ENCODE measurements around the gene SWSAP1.
A peak's percentile ranks its signal among the peaks of the same experiment; 100 is the strongest.

SWSAP1 gene

GRCh38 chr19:11390933-11391680 lies 16.6 kb downstream of the SWSAP1 start (continued):
- TF ChIP-seq ZNF155 (tag by site-specific recombination; IDR thresholded peaks at IDR 0.05), result no peak
- TF ChIP-seq GLIS1 (tag by site-specific recombination; IDR thresholded peaks at IDR 0.05), result no peak
- TF ChIP-seq ZNF658 (tag by site-specific recombination; IDR thresholded peaks at IDR 0.05), result no peak

GRCh38 chr19:11397089-11397610 lies 22.7 kb downstream of the SWSAP1 start:
- Histone ChIP-seq H3K27ac (ENCODE audit: extremely low read depth, low read depth, low read length) (no peak overlapping the region), H3K4me3 (ENCODE audit: low read depth, low read length) (no peak overlapping the region), H3K9me3 (ENCODE audit: control insufficient read depth, insufficient read depth, low read depth, low read length) (no peaks in the 10 kb centered on the region), H3K4me1 (ENCODE audit: control insufficient read depth, insufficient read depth, low read length) (no peaks in the 10 kb centered on the region), H3K36me3 (ENCODE audit: control insufficient read depth in 2 of 2, insufficient read depth in 1 of 2, low read length in 2 of 2) (no peaks in the 10 kb centered on the region)
- TF ChIP-seq ZSCAN23 (tag by site-specific recombination; IDR thresholded peaks at IDR 0.05) (no peak), ZNF302 (tag by site-specific recombination; IDR thresholded peaks at IDR 0.05; ENCODE audit: low read depth) (no peak), ZNF768 (tag by site-specific recombination; IDR thresholded peaks at IDR 0.05) (no peak)
- TF ChIP-seq, protein P1, sequence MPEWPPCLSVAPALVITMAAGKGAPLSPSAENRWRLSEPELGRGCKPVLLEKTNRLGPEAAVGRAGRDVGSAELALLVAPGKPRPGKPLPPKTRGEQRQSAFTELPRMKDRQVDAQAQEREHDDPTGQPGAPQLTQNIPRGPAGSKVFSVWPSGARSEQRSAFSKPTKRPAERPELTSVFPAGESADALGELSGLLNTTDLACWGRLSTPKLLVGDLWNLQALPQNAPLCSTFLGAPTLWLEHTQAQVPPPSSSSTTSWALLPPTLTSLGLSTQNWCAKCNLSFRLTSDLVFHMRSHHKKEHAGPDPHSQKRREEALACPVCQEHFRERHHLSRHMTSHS (tag by site-specific recombination; IDR thresholded peaks at IDR 0.05), result no peak
- POLR2A ChIA-PET, result no interaction called here
- CTCF ChIA-PET, result interaction anchor here (0.6 to 2.1 kb wide), 2 partner anchors 15 to 163 kb away, joined by 3 to 14 read pairs; no protein-coding TSS in a partner anchor

DNA sequence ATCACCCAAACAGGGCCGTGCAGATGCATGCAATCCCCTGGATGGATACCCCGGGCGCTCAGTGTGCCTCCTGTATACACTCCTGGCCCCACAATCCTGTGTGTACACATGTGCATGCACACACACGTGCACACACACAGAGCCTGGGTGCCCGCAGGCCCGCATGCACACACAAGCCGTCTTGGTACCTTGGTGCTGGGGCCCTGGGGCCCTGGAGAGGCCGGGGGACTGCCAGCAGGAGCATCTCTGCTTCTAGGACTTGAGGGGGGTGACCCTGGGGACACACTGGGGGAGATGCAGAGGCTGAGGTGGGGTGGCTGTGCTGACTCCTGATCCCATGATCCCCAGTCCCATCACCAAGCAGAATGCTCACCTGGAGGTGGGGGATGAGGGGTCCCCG lies 25.2 kb downstream of the SWSAP1 start:
- ChIA-PET CTCF (interaction anchor here (0.9 to 1.6 kb wide), 2 partner anchors 16 to 19 kb away, joined by 3 to 8 read pairs; no protein-coding TSS in a partner anchor), POLR2A (no interaction called here)
- TF ChIP-seq ZNF202 (tag by site-specific recombination; IDR thresholded peaks at IDR 0.05; ENCODE audit: borderline replicate concordance) (no peak), ZNF140 (tag by site-specific recombination; IDR thresholded peaks at IDR 0.05) (no peak), ZNF239 (tag by site-specific recombination; IDR thresholded peaks at IDR 0.05) (no peak), BCL11A (tag by site-specific recombination; IDR thresholded peaks at IDR 0.05; ENCODE audit: low read depth) (no peak)
- no peaks in the 10 kb centered on the region for H3K4me1 ChIP-seq (ENCODE audit: control insufficient read depth, insufficient read depth, low read length)
- no peaks in the 10 kb centered on the region for H3K36me3 ChIP-seq (ENCODE audit: control insufficient read depth in 2 of 2, insufficient read depth in 1 of 2, low read length in 2 of 2)
- no peak overlapping the region for H3K27ac ChIP-seq (ENCODE audit: extremely low read depth, low read depth, low read length)
- no peaks in the 10 kb centered on the region for H3K9me3 ChIP-seq (ENCODE audit: control insufficient read depth, insufficient read depth, low read depth, low read length)
- H3K4me3 ChIP-seq (ENCODE audit: low read depth, low read length), result no peak overlapping the region

DNA sequence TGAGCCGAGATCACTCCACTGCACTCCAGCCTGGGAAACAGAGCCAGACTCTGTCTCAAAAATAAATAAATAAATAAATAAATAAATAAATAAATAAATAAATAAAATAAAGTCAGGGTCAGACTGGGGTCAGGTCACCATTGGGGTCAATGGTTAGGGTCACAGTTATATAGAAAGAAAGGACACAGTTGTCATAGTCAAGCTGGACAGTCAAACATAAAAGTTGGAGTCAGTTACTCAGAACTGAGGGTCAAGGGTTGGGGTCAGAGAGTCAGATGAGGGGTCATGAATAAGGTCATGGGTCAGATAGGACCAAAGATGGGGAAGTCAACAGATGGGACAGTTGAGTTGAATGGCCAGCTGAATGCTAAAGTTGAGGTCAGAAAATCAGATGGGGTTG lies 26.3 kb downstream of the SWSAP1 start:
- H3K4me3 ChIP-seq (ENCODE audit: low read depth, low read length), result no peak overlapping the region
- ChIA-PET CTCF (interaction anchor here (0.6 kb wide), 1 partner anchor 54 kb away, joined by 3 read pairs; the partner anchor contains the start of gene CCDC159), POLR2A (no interaction called here)
- no peaks in the 10 kb centered on the region for H3K9me3 ChIP-seq (ENCODE audit: control insufficient read depth, insufficient read depth, low read depth, low read length)
- H3K36me3 ChIP-seq (ENCODE audit: control insufficient read depth in 2 of 2, insufficient read depth in 1 of 2, low read length in 2 of 2), result no peaks in the 10 kb centered on the region
- no peaks in the 10 kb centered on the region for H3K4me1 ChIP-seq (ENCODE audit: control insufficient read depth, insufficient read depth, low read length)
- H3K27ac ChIP-seq (ENCODE audit: extremely low read depth, low read depth, low read length), result no peak overlapping the region
- TF ChIP-seq GLIS1 (tag by site-specific recombination; IDR thresholded peaks at IDR 0.05) (no peak), RBAK (tag by site-specific recombination; IDR thresholded peaks at IDR 0.05) (0 out of 2 replicates have a peak, but pooled peaks have one; percentile 52), ZNF660 (tag by site-specific recombination; IDR thresholded peaks at IDR 0.05) (no peak), ZNF19 (tag by site-specific recombination; IDR thresholded peaks at IDR 0.05; ENCODE audit: low read depth) (0 out of 2 replicates have a peak, but pooled peaks have one; percentile 68), ZNF707 (tag by site-specific recombination; IDR thresholded peaks at IDR 0.05) (no peak), ZNF610 (tag by site-specific recombination; IDR thresholded peaks at IDR 0.05; ENCODE audit: borderline replicate concordance) (no peak), MEIS1 (CRISPR knock-in tag; IDR thresholded peaks at IDR 0.05; ENCODE audit: borderline replicate concordance) (no peak), ZNF121 (tag by site-specific recombination; IDR thresholded peaks at IDR 0.05) (no peak), ZNF449 (tag by site-specific recombination; IDR thresholded peaks at IDR 0.05) (no peak)
- TF ChIP-seq, protein P2, sequence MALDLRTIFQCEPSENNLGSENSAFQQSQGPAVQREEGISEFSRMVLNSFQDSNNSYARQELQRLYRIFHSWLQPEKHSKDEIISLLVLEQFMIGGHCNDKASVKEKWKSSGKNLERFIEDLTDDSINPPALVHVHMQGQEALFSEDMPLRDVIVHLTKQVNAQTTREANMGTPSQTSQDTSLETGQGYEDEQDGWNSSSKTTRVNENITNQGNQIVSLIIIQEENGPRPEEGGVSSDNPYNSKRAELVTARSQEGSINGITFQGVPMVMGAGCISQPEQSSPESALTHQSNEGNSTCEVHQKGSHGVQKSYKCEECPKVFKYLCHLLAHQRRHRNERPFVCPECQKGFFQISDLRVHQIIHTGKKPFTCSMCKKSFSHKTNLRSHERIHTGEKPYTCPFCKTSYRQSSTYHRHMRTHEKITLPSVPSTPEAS (tag by site-specific recombination; IDR thresholded peaks at IDR 0.05), result no peak
- TF ChIP-seq, protein P3, sequence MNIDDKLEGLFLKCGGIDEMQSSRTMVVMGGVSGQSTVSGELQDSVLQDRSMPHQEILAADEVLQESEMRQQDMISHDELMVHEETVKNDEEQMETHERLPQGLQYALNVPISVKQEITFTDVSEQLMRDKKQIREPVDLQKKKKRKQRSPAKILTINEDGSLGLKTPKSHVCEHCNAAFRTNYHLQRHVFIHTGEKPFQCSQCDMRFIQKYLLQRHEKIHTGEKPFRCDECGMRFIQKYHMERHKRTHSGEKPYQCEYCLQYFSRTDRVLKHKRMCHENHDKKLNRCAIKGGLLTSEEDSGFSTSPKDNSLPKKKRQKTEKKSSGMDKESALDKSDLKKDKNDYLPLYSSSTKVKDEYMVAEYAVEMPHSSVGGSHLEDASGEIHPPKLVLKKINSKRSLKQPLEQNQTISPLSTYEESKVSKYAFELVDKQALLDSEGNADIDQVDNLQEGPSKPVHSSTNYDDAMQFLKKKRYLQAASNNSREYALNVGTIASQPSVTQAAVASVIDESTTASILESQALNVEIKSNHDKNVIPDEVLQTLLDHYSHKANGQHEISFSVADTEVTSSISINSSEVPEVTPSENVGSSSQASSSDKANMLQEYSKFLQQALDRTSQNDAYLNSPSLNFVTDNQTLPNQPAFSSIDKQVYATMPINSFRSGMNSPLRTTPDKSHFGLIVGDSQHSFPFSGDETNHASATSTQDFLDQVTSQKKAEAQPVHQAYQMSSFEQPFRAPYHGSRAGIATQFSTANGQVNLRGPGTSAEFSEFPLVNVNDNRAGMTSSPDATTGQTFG (tag by site-specific recombination; IDR thresholded peaks at IDR 0.05; ENCODE audit: borderline replicate concordance), result no peak
